ENCODE results near the gene NRP2.
A peak's percentile ranks its signal among the peaks of the same experiment; 100 is the strongest.

The NRP2 gene

DNA sequence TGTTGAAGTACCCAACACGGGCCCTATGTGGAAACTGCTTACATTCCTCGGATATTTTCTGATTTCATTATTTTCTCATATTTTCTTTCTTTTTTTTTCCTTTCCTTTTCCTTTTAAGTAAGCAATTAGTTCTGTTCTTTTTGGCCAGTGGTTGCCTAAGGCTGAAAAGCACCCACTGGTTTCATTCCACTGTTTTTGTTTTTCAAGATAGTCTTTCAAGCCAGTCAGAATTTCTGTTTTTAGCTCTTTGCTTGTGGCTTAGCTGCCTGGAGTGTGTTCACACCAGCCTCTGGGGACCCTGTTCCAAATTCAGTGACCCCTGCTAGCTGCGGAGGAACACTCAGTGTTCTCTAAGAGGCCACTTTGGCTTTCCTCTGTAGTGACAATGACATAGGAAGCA lies 73.6 kb downstream of the NRP2 start:
- no peak for DNase-seq (ENCODE audit: low read depth in 2 of 2)

- no peak for DNase-seq (ENCODE audit: low read depth in 2 of 2)
Measured at GRCh38 chr2:205757271-205757670, 75.0 kb downstream of the NRP2 start.

DNA sequence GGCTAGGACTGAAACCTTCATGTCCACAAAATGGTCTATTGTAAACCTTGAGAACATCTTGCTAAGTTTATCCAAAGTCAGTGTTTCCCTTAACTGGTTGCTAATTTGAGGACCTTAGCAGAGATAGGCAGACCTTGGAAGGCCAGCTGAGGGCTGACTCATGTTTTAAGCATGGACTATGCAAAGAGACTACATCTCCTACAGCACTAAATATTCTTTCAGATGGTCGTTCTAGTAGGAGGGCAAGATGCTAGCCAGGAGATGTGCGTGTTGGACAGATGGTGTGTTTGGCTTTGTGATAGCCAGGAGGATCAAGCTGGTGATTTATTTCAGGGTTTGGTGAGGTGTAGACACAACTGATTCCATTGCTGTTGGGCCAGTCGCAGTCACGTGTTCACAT lies 75.8 kb downstream of the NRP2 start:
- DNase-seq (ENCODE audit: low read depth in 2 of 2), result no peak

- no peak for DNase-seq (ENCODE audit: low read depth in 2 of 2)
Measured at GRCh38 chr2:205758500-205758899, 76.2 kb downstream of the NRP2 start.

GRCh38 chr2:205759257-205759656 lies 77.0 kb downstream of the NRP2 start:
- no peak for DNase-seq (ENCODE audit: low read depth in 2 of 2)

GRCh38 chr2:205759732-205760131 lies 77.4 kb downstream of the NRP2 start:
- DNase-seq (ENCODE audit: low read depth in 2 of 2), result no peak

DNA sequence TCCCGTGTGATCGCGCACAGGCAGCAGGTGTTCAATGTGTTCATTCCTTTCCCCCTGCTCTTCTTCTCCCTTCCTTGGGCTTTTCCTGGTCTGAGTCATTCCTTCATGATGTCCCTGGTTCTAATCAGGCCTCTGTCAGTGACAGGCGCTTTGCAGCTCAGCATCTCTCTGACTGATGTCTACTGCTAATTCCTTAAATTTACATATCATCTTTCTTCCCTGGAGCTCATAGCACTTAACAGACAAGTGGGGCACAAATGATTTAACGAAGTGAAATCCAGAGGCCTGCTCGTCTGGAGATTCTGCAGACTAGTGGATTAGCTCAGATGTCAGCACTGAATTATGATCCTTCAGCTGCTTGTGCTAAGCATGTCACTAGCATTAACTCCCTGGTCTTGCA lies 77.9 kb downstream of the NRP2 start:
- DNase-seq (ENCODE audit: low read depth in 2 of 2), result no peak

- DNase-seq (ENCODE audit: low read depth in 2 of 2), result no peak
Measured at GRCh38 chr2:205761421-205761820, 79.1 kb downstream of the NRP2 start.

DNA sequence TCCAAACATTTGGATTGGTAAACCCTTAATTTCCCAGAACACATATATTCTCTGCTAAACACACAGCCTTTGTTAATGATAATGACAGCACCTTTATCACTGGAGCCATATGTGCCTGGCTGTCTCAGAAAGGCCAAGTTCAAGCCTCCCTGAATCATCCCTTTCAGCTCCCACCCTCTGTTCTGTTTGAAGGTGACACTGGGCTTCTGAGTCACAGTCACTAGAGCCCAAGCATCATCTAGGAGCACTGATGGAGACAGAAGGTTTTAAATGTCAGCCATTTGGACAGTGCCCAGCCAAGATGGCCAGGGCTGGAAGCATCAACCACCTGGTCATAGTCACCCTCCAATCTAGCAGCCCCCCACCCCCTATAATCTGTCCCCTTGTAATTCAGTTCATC lies 80.6 kb downstream of the NRP2 start:
- no peak for DNase-seq (ENCODE audit: low read depth in 2 of 2)

DNA sequence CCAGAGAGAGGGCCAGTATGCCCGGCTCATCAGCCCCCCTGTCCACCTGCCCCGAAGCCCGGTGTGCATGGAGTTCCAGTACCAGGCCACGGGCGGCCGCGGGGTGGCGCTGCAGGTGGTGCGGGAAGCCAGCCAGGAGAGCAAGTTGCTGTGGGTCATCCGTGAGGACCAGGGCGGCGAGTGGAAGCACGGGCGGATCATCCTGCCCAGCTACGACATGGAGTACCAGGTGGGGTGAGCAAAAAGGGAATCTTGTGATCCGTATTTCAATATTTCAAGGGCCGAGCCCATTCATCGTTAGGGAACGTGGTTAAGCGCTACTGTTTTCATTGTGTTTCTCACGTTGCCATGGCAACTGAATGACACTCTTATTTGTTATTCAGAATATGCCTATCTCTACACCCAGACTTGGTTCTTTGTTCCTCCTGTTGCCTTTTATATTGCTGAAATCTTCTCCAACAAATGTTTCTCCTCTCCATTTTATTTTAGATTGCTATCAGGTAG lies 81.5 kb downstream of the NRP2 start:
- DNase-seq (ENCODE audit: low read depth in 2 of 2), result no peak

DNA sequence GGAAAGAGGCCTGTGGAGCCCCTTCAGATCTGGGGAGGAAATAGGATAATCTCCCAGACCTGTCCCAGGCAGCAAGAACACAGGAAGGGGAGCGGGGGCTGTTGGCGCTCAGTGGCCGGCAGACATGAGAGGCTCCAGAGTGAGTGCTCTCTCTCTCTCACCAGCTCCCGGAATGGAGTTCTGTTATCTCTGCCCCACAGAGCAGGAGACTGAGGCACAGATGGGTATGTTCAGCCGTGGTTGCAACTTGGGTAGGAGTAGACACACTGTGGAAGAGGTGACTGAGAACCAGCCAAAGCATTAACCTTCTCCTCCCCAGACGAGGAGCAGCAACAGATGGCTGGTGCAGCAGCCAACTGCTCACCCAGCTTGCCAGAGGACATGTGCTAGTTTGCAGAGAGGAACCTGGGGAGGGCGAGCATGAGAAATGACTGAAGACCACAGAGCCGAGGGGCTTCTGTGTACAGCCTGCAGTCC lies 82.0 kb downstream of the NRP2 start:
- DNase-seq (ENCODE audit: low read depth in 2 of 2), result no peak

GRCh38 chr2:205765151-205765550 lies 82.8 kb downstream of the NRP2 start:
- DNase-seq (ENCODE audit: low read depth in 2 of 2), result no peak

GRCh38 chr2:205766779-205767359 lies 84.6 kb downstream of the NRP2 start:
- DNase-seq (ENCODE audit: low read depth in 2 of 2), result peak; percentile 4 to 26

GRCh38 chr2:205767617-205768016 lies 85.3 kb downstream of the NRP2 start:
- no peak for DNase-seq (ENCODE audit: low read depth in 2 of 2)

GRCh38 chr2:205768341-205768740 lies 86.0 kb downstream of the NRP2 start:
- DNase-seq (ENCODE audit: low read depth in 2 of 2), result no peak

DNA sequence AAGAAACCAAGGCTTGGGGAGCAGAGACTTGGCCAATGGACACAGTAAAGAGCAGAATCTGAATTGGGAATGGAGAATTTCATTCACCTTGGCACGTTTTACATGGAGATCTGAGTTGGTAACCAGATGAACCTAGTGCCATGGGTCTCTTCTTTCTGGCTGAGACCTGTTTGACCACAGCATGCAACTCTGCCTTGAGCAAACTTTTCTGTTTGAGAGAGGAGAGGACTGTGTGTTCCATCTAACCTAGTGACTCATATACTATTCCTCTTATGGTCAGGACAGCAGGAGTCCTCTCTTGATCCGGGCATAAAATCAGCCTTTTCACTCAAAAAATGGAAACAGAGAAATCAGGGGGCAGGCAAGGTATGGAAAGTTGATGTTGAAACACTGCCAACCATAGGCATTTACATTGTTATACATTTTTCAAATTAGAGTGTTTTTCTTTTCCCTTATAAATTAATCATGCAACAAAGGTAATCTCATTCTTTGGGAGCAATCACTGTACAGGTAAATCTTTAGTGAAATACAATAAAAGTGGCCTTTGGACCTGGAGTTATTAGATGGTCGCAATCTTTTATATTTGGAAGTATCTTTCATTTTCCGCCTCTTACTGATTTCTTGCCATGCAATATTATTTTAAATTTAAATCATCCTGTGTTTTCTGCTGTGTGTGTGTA lies 86.7 kb downstream of the NRP2 start:
- DNase-seq (ENCODE audit: low read depth in 2 of 2), result no peak

DNA sequence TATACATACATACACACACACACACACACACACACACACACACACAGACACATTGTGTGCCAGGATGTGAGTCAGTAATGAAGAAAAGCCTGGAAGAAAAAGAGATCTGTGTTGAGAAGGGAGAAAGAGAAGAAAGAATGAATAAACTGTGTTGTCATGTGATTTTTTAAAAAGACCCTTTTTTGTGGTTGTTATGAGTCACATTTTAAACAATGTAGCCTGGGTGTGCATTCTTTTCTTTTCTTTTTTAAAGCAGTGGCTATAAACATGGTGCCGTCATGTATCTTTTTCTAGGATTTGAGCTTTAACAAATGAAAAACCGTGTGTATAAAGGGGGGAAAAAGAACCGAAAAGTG lies 87.2 kb downstream of the NRP2 start:
- no peak for DNase-seq (ENCODE audit: low read depth in 2 of 2)

- DNase-seq (ENCODE audit: low read depth in 2 of 2), result no peak
Measured at GRCh38 chr2:205769879-205770278, 87.6 kb downstream of the NRP2 start.

GRCh38 chr2:205770577-205770976 lies 88.3 kb downstream of the NRP2 start:
- no peak for DNase-seq (ENCODE audit: low read depth in 2 of 2)

DNA sequence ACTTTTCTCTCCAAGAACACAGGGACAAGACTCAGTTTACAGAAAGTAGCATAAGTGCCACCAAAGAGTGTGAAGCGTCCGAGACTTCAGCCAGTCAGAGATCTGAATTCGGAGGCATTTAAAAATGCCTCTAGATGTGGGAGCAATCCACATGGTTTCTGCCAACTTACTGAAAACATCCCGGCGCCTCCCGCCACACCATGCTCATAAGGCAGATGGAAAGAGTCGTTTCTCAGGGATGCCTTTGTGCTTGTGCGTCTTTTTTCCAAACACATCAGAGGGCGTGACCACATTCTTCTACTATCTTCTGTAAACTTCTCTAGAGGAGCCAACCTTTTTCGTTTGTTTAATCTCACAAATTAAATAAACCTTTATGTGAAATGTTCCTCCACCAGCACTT lies 88.7 kb downstream of the NRP2 start:
- no peak for DNase-seq (ENCODE audit: low read depth in 2 of 2)

DNA sequence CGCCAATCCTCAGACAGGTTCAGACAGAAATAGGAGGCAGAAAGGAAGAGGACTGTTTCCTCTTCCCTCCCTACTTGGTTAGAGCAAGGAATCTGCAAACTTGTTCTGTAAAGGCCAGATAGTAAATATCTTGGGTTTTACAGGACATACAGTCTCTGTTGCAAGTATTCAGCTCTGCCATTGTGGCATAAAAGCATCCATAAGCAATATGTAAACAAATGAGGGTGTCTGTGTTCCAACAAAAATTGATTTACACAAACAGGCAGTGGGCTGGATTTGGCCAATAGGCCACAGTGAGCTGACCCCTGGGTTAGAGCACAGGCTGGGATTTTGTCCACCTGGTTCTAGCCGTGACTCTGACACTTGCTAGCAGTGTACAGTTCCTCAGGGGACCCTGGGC lies 89.4 kb downstream of the NRP2 start:
- DNase-seq (ENCODE audit: low read depth in 2 of 2), result no peak

GRCh38 chr2:205772983-205773382 lies 90.7 kb downstream of the NRP2 start:
- no peak for DNase-seq (ENCODE audit: low read depth in 2 of 2)

DNA sequence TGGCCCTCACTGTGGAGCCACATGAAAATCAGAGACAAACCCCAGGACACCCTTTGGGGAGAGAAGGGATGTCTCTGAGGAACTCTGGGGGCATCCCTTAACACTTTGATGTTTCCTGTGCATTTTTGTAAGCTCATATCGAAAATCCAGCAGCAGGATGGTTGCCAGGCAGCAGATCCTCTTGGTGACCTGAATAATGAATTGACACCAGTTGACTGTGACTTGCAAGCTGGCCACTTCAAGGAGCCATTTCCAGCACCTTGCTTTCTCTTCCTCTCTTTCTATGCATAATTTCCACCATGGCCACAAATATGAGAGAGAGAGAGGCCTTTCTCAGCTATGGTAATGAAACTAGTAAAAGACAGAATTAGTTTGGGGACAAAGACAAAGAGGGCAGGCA lies 91.7 kb downstream of the NRP2 start:
- DNase-seq (ENCODE audit: low read depth in 2 of 2), result no peak
